ENCODE results near the gene COMP. TPM values are rescaled to one million over a fixed set of nuclear protein-coding genes. Genes with fewer than 3 reads are reported as not detected.

Gene COMP
- total and polyA plus RNA-seq, 10 of the 15 experiments (the other 5 are each of a cell fraction or from before 2014, with no cell fraction given) = 0.17 TPM; not detected in 9

DNA sequence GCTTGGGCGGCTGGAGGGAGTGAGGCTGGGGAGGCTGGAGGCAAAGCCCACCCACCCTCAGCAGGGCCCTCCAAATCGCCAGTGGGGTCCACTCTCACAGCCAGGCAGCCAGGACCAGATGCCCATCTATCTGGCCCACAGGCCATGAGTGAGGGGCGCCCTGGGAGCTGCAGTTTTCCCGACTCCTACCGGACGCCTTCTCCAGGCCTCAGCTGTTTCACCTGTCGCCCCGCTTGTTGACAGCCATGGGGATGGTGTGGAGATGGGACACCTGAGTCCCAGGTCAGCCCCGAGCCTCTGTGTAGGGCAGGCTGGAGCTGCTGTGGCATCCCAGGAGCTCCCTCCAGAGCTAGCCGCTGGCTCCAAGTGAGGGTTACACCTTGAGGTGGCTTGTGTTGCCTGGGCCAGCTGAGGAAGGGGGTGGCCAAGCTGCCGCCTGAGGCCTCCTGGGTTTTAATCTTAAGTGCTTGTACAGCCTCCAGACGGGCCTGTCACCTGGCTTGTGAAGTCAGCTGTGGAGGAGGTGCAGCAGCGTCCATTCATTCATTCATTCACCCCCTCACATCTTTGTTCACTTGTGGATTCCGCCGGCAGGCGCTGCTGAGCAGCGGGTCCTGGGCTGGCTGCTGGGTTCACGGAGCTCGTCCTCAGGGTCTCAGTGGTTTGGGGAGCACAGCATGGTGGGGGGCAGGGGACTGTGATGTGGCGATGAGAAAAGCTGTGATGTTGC is 52.0 kb downstream of the COMP start:
- no peak overlapping the region for H3K27ac ChIP-seq (ENCODE audit: control insufficient read depth, insufficient read depth)
- H3K79me2 ChIP-seq (ENCODE audit: control insufficient read depth, insufficient read depth, low read length) = no peaks in the 10 kb centered on the region
- SMC1A ChIA-PET (ENCODE audit: uncharacterized antibody, unreplicated experiment) = no interaction called here
- H2AFZ ChIP-seq (ENCODE audit: control insufficient read depth, low read depth, low read length) = no peak overlapping the region
- WGBS (ENCODE audit: insufficient coverage, insufficient replicate concordance, low lambda C conversion rate, missing lambda C conversion rate) = 67% methylated on average over 20 of the region's 20 CpGs
- POLR2A ChIA-PET = interaction anchor here (0.6 kb wide), 1 partner anchor 9 kb away, joined by 3 read pairs; no protein-coding TSS in a partner anchor
- intact Hi-C loops (cut with micrococcal nuclease; ENCODE audit: unreplicated experiment) = no loop called here
- TF ChIP-seq ZNF24 (IDR thresholded peaks at IDR 0.05) (no peak), STAT3 (IDR thresholded peaks at IDR 0.05; ENCODE audit: low read depth, low read length) (no peak), BRCA1 (IDR thresholded peaks at IDR 0.05; ENCODE audit: low read depth, low read length) (no peak), SREBF1 (IDR thresholded peaks at IDR 0.05; ENCODE audit: low read length) (no peak), NFIC (IDR thresholded peaks at IDR 0.05; ENCODE audit: low read depth, low read length) (no peak), EP300 (IDR thresholded peaks at IDR 0.05; ENCODE audit: borderline replicate concordance in 1 of 2, control insufficient read depth in 1 of 2, low read depth in 2 of 2, low read length in 2 of 2) (no peak), NFYB (IDR thresholded peaks at IDR 0.05; ENCODE audit: insufficient read depth, low read depth, low read length) (no peak), KDM1A (IDR thresholded peaks at IDR 0.05; ENCODE audit: borderline replicate concordance) (no peak)
- TF ChIP-seq, protein P1, sequence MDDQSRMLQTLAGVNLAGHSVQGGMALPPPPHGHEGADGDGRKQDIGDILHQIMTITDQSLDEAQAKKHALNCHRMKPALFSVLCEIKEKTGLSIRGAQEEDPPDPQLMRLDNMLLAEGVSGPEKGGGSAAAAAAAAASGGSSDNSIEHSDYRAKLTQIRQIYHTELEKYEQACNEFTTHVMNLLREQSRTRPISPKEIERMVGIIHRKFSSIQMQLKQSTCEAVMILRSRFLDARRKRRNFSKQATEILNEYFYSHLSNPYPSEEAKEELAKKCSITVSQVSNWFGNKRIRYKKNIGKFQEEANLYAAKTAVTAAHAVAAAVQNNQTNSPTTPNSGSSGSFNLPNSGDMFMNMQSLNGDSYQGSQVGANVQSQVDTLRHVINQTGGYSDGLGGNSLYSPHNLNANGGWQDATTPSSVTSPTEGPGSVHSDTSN (IDR thresholded peaks at IDR 0.05; ENCODE audit: insufficient replicate concordance, low read depth, low read length) = no peak
- TF ChIP-seq, protein P2, sequence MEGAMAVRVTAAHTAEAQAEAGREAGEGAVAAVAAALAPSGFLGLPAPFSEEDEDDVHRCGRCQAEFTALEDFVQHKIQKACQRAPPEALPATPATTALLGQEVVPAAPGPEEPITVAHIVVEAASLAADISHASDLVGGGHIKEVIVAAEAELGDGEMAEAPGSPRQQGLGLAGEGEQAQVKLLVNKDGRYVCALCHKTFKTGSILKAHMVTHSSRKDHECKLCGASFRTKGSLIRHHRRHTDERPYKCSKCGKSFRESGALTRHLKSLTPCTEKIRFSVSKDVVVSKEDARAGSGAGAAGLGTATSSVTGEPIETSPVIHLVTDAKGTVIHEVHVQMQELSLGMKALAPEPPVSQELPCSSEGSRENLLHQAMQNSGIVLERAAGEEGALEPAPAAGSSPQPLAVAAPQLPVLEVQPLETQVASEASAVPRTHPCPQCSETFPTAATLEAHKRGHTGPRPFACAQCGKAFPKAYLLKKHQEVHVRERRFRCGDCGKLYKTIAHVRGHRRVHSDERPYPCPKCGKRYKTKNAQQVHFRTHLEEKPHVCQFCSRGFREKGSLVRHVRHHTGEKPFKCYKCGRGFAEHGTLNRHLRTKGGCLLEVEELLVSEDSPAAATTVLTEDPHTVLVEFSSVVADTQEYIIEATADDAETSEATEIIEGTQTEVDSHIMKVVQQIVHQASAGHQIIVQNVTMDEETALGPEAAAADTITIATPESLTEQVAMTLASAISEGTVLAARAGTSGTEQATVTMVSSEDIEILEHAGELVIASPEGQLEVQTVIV (IDR thresholded peaks at IDR 0.05; ENCODE audit: borderline replicate concordance, partially characterized antibody) = no peak
- TF ChIP-seq, protein P3, sequence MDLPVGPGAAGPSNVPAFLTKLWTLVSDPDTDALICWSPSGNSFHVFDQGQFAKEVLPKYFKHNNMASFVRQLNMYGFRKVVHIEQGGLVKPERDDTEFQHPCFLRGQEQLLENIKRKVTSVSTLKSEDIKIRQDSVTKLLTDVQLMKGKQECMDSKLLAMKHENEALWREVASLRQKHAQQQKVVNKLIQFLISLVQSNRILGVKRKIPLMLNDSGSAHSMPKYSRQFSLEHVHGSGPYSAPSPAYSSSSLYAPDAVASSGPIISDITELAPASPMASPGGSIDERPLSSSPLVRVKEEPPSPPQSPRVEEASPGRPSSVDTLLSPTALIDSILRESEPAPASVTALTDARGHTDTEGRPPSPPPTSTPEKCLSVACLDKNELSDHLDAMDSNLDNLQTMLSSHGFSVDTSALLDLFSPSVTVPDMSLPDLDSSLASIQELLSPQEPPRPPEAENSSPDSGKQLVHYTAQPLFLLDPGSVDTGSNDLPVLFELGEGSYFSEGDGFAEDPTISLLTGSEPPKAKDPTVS (IDR thresholded peaks at IDR 0.05; ENCODE audit: low read depth, low read length) = no peak
- DNase-seq (ENCODE audit: low read depth, low spot score) = no peak
- no peak overlapping the region for H3K9ac ChIP-seq (ENCODE audit: control insufficient read depth, insufficient read depth, low read length)
- CTCF ChIA-PET = interaction anchor here (1.6 kb wide), 1 partner anchor 288 kb away, joined by 4 read pairs; no protein-coding TSS in a partner anchor
- RAD21 ChIA-PET (ENCODE audit: unreplicated experiment) = no interaction called here
- H3K4me3 ChIP-seq = no peak overlapping the region
- no peak for FAIRE-seq
- H3K27me3 ChIP-seq (replicated peaks in 1 of 2; ENCODE audit: control insufficient read depth in 2 of 2, insufficient read depth in 2 of 2, low read length in 1 of 2) = no peaks in the 10 kb centered on the region
- no TSS peak for BruUV-seq (replicated peaks)
- H4K20me1 ChIP-seq (ENCODE audit: control insufficient read depth, insufficient read depth) = no peaks in the 10 kb centered on the region
- in situ Hi-C loops (cut with MboI) = no loop called here
- H3K4me2 ChIP-seq (ENCODE audit: control insufficient read depth, insufficient read depth) = no peak overlapping the region
- no peaks in the 10 kb centered on the region for H3K36me3 ChIP-seq (ENCODE audit: control insufficient read depth in 2 of 2, insufficient read depth in 2 of 2, low read length in 1 of 2)
- ATAC-seq = no peak
- no peaks in the 10 kb centered on the region for H3K4me1 ChIP-seq (ENCODE audit: control insufficient read depth, insufficient read depth, low read length)
- H3K9me3 ChIP-seq (replicated peaks; ENCODE audit: control insufficient read depth, insufficient read depth, low read length) = no peaks in the 10 kb centered on the region

All from GM12878 (cell line).